CD4-positive, alpha-beta T cell treated with Interferon alpha-2 for 1 hour (primary cell): Measurements from ENCODE around the gene LSM11.
A peak's percentile ranks its signal among the peaks of the same experiment; 100 is the strongest.
"Not testable (repeated sequence)": the region's sequence is repeated elsewhere in the genome, so short reads cannot be mapped to it uniquely, and the experiment has no call there.

Experiments
- DNase-seq, 2 donors: peaks; one replicate each; pipeline ENCODE4 v3.0.0-alpha.2; 2020 to 2022

LSM11 gene

GRCh38 chr5:157743163-157744050, at the start of gene LSM11:
LSM11 (plus strand) TSS chr5:157743712; CDS start chr5:157743751, 39 bp downstream.
- DNase-seq: peak; percentile 88 to 92

DNA sequence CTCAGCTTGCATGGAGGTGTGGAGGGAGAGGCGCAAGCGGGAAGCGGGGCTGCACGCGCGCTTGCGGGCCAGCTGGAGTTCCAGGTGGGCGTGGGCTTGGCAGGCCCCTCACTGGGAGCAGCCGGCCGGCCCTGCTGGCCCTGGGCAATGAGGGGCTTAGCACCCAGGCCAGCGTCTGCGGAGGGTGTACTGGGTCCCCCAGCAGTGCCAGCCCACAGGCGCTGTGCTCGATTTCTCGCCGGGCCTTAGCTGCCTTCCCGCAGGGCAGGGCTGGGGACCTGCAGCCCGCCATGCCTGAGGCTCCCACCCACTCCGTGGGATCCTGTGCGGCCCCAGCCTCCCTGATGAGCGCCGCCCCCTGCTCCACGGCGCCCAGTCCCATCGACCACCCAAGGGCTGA, 49.7 kb upstream of the LSM11 start:
- DNase-seq: not testable (repeated sequence)

DNA sequence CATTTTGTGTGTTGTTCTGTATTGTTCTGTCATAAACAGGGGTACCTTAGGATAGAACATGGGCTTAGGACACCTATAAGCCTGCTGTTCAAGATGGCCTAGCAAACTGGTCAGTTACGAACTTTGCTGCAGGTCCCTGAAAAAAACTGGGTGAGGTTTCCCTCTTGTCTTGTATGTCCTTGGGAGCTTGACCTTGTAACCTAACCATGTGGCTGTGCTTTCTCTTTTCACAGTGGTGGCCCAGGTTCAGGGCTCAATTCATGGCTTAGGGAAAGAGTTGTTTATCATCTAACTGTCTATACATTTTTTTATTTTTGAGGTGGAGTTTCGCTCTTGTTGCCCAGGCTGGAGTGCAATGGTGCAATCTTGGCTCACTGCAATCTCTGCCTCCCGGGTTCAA, 47.4 kb upstream of the LSM11 start:
- DNase-seq: not testable (repeated sequence)

DNA sequence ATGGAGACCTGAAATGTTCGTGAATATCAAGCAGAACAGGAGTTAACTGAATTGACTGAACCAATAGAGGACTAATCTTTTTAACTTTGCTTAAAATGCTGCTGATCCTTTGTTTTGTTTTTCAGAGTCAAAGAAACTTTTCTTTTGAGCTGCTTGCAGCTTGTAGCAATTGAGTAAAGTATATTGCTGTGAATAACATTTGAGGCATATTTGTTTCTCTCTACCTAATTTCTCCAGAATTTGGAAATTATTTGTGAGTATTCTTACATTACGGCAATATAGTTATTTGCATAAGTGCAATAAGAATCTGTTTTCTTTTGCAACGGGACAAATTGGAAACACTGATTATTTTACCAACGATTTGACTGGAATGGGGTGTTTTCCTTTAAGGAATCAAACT, 44.8 kb upstream of the LSM11 start:
- not testable (repeated sequence) for DNase-seq

- no peak for DNase-seq
Observed at GRCh38 chr5:157703736-157704135, 39.8 kb upstream of the LSM11 start.

DNA sequence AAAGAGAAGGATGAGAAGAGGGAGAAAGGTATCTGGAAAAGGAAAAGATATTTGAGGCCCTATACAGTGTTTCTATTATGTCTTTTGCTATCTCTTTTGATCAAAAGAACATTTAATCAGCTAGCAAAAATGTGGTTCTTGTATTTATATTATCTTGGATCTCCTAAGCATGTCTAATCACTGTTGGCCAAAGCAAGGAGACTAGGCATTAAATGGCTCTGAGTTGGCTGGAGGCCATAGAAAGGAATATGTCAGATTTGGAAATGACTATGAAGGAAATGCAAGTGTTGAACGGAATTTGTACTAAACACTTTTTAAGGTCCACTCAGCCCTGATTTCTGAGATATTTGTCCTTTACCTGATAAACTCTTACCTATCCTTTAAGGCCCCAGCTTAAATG, 34.6 kb upstream of the LSM11 start:
- no peak for DNase-seq

DNA sequence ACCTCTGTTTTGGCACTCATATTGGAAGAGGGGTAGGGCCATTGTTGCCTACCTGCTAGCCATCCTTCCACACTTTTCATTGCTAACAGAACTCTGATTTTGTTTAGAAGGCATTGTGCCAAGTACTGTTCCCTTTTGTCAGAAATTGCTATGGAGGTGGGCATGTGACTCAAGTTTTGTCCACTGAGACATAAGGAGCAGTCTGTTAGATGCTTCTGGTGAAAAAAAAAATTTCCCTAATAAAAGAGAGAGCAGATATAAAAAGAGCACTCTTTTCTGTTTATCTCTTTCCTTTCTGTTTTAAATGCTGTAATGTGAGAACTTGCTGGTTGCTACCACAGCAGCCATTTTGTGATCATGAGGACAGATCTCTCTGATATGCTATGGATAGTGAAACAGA, 34.2 kb upstream of the LSM11 start:
- DNase-seq: no peak

- DNase-seq: no peak
Observed at GRCh38 chr5:157710431-157710830, 33.1 kb upstream of the LSM11 start.

DNA sequence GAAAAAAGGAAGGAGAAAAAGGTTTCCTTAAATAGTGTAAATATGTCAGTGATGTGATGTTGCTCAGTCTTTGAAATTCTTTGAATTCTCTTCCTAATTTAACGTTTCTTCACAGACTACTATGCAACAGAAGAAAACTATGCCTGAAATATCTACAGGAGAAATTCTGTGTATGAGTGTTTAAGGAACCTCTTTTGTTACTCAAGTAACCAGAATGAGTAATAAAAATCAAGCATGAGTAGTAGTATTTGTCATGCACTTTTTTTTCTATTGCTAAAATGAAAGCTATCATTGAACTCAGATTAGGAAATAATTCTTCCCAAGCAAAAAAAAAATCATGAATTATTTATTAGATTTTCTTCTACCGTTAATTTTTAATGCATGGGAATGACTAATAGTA, 32.6 kb upstream of the LSM11 start:
- no peak for DNase-seq

DNA sequence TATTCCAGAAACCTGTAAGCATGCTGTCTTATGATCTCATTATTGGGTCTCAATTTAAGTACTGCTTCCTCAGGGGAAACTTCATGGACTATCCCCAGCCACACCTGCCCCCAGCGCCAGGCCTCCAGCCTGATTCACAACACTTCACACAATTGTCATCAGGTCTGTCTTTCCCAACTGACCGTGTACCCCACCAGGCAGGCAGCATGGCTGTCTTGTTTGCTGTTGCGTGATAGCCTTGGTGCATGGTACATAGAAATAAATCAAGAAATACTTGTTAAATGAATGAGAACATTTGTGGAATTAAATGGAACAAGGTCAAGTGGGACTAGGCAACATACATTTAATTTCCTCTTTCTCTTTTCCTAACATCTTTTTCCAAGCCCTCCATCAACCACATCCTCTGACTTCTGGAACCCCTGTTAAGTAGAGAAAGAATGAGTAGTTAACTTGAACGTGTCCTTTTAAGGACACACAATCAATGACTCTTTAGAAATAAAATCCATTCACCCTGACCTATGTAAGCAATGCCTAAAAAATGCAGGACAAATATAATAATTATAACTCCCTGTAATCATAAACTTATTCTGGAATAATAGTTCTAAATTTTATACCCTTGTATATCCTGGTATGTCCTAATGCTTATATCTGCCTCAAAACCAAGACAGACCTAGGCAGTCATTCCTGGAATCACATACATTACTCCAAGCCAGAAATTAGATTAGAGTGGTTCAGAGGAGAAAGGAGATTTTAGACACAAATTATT, 29.5 kb upstream of the LSM11 start:
- no peak for DNase-seq

GRCh38 chr5:157714596-157714864, 29.0 kb upstream of the LSM11 start:
- DNase-seq: no peak

GRCh38 chr5:157718519-157718918, 25.0 kb upstream of the LSM11 start:
- peak; percentile 9 to 68 for DNase-seq

- no peak for DNase-seq
Observed at GRCh38 chr5:157719245-157719644, 24.3 kb upstream of the LSM11 start.

DNA sequence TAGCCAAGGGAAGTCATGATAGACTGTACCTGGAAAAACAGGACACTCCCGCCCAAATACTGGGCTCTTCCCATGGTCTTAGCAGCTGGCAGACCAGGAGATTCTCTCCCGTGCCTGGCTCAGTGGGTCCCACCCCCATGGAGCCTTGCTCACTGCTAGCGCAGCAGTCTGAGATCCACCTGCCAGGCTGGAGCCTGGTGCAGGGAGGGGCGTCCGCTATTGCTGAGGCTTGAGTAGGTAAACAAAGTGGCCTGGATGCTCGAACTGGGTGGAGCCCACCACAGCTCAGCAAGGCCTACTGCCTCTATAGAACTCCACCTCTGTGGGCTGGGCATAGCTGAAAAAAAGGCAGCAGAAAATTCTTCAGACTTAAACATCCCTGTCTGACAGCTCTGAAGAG, 22.4 kb upstream of the LSM11 start:
- DNase-seq: no peak

- not testable (repeated sequence) for DNase-seq
Observed at GRCh38 chr5:157722895-157723294, 20.6 kb upstream of the LSM11 start.

DNA sequence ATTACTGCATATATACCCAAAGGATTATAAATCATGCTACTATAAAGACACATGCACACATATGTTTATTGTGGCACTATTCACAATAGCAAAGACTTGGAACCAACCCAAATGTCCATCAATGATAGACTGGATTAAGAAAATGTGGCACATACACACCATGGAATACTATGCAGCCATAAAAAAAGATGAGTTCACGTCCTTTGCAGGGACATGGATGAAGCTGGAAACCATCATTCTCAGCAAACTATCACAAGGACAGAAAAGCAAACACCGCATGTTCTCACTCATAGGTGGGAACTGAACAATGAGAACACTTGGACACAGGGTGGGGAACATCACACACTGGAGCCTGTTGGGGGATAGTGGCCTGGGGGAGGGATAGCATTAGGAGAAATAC, 16.9 kb upstream of the LSM11 start:
- not testable (repeated sequence) for DNase-seq

- DNase-seq: not testable (repeated sequence)
Observed at GRCh38 chr5:157727858-157728257, 15.7 kb upstream of the LSM11 start.

DNA sequence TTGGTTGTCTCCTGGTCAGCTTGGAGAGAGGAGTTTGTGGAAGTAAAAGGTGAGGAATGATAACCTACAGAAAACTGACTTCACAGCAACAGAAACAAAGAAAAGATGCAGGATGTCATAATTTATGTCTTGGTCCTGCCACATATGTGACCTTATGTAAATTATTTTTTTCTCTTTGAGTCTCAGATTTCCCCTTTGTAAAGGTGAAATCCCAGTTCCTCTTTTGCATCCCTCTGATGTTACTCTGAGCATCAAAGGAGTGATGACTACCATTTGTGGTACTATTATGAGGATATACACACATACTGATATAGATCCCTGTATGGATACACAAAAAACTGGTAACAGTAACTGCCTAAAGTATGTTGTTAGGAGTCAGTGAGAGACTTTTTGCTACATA, 13.7 kb upstream of the LSM11 start:
- no peak for DNase-seq

- no peak for DNase-seq
Observed at GRCh38 chr5:157730900-157731271, 12.6 kb upstream of the LSM11 start.

DNA sequence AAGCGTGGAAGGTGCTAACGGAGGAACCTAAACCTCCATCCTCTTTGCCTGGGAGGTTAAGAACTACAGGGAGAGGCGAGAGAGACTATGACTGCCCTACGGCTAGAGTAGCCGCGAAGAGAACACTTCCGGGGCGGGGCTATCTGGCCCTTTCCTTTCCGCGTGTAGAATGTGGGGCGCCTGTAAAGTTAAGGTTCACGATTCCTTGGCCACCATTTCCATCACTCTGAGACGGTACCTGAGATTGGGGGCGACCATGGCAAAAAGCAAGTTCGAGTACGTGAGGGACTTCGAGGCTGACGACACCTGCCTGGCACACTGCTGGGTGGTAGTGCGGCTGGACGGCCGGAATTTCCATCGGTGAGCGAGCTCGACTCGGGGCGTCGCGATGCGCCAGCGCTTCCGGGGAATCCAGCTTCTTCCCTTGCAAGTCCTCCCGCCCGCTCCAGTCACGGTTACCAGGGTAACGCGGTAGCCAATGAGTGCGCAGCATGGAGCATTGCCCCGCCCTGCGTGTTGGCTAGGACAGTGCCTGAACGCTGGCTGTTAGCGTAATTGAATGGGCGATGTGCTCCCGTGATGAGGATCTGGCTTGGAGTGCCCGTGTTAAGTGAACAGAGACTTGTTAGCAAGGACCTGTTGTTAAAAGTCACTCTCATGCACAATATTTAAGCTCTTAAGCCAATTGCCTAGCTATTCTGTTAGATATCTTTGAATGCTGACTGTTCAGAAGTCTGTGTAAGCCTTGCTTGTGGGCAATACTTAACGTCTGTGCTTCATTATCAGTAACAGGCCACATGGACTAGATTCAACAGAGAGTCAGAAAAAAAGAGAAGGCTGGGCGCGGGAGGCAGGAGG, 12.0 kb upstream of the LSM11 start, which contains the start of gene THG1L:
THG1L (plus strand) TSS at position 149 of the 858 bp plus-strand sequence; CDS start at position 170, 21 bp downstream.
- peak; percentile 96 to 98 for DNase-seq

DNA sequence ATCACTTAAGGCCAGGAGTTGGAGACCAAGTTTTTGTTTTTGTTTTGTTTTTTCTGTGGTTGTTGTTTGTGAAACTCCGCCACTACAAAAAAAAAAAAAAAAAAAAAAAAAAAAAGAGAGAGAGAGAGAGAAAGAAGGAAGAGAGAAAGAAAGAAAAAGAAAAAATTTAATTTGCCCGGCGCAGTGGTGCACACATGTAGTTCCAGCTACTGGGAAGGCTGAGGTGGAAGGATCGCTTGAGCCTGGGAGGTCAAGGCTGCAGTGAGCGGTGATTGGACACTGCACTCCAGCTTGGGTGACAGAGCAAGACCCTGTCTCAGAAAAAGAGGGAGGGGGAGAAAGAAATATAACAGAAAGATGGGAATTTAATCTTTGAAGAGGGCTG, 11.4 kb upstream of the LSM11 start:
- DNase-seq: no peak

DNA sequence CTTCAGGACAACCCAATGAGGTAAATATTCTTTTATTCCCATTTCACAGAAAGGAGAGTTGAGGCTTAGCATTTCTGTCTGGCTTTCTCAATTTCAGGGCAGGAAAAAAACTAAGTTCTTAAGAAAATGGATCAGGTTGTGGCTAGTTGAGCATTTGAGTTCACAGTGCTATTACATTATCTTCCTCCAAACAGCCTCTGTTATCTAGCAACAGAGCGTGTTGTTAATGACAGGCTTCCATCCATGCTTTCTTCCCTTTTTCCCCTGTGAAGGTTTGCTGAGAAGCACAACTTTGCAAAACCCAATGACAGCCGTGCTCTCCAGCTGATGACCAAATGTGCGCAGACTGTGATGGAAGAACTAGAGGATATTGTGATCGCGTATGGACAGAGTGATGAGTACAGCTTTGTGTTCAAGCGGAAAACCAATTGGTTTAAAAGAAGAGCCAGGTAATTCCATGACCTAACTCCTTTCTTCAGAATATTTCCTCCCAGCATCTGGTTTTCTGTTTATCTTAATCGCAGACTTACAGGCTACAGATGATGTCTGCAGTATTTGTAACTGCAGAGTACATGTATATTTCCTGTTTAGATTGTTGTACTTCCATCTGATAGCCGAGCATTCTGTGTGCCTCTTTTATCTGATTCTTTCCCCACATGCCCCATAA, 10.8 kb upstream of the LSM11 start:
- no peak for DNase-seq

GRCh38 chr5:157734436-157734835, 9.1 kb upstream of the LSM11 start:
- DNase-seq: no peak
